Measurements from ENCODE around the gene KIAA2012.

The KIAA2012 gene

GRCh38 chr2:202090530-202090929 is 17.5 kb downstream of the KIAA2012 start:
- DNase-seq: no peak

- no peak for DNase-seq
Measured at GRCh38 chr2:202091476-202091875, 18.4 kb downstream of the KIAA2012 start.

GRCh38 chr2:202094426-202094986 is 21.5 kb downstream of the KIAA2012 start:
- DNase-seq: no peak

- no peak for DNase-seq
Measured at GRCh38 chr2:202095235-202095634, 22.2 kb downstream of the KIAA2012 start.

- DNase-seq: no peak
Measured at GRCh38 chr2:202096736-202097135, 23.7 kb downstream of the KIAA2012 start.

GRCh38 chr2:202098291-202098690 is 25.2 kb downstream of the KIAA2012 start:
- no peak for DNase-seq

GRCh38 chr2:202099515-202099914 is 26.5 kb downstream of the KIAA2012 start:
- no peak for DNase-seq

GRCh38 chr2:202100176-202100575 is 27.1 kb downstream of the KIAA2012 start:
- DNase-seq: no peak

- DNase-seq: no peak
Measured at GRCh38 chr2:202101026-202101579, 28.0 kb downstream of the KIAA2012 start.

- no peak for DNase-seq
Measured at GRCh38 chr2:202102425-202103000, 29.5 kb downstream of the KIAA2012 start.

GRCh38 chr2:202104286-202104870 is 31.3 kb downstream of the KIAA2012 start:
- no peak for DNase-seq

- DNase-seq: no peak
Measured at GRCh38 chr2:202105025-202105424, 32.0 kb downstream of the KIAA2012 start.

- DNase-seq: no peak
Measured at GRCh38 chr2:202108345-202108744, 35.3 kb downstream of the KIAA2012 start.

- DNase-seq: no peak
Measured at GRCh38 chr2:202109139-202109736, 36.2 kb downstream of the KIAA2012 start.

- DNase-seq: no peak
Measured at GRCh38 chr2:202109737-202110184, 36.7 kb downstream of the KIAA2012 start.

GRCh38 chr2:202110491-202110890 is 37.4 kb downstream of the KIAA2012 start:
- DNase-seq: no peak

- DNase-seq: no peak
Measured at GRCh38 chr2:202112041-202112440, 39.0 kb downstream of the KIAA2012 start.

- DNase-seq: no peak
Measured at GRCh38 chr2:202113571-202114142, 40.6 kb downstream of the KIAA2012 start.

GRCh38 chr2:202114291-202114690 is 41.2 kb downstream of the KIAA2012 start:
- DNase-seq: no peak

- no peak for DNase-seq
Measured at GRCh38 chr2:202114795-202115194, 41.7 kb downstream of the KIAA2012 start.

GRCh38 chr2:202115479-202115971 is 42.5 kb downstream of the KIAA2012 start:
- no peak for DNase-seq

- DNase-seq: no peak
Measured at GRCh38 chr2:202116691-202117090, 43.6 kb downstream of the KIAA2012 start.

- DNase-seq: no peak
Measured at GRCh38 chr2:202118168-202118567, 45.1 kb downstream of the KIAA2012 start.

Data from NCI-H2029 (cell line).